ENCODE data around the gene BANP. TPM values are rescaled to one million over a fixed set of nuclear protein-coding genes. Genes with fewer than 3 reads are reported as not detected.
"Not testable (repeated sequence)": the region's sequence is repeated elsewhere in the genome, so short reads cannot be mapped to it uniquely, and the experiment has no call there.

BANP gene
- total and polyA plus RNA-seq, 2 experiments from 2014 or later: 22.8 to 23.8 TPM

DNA sequence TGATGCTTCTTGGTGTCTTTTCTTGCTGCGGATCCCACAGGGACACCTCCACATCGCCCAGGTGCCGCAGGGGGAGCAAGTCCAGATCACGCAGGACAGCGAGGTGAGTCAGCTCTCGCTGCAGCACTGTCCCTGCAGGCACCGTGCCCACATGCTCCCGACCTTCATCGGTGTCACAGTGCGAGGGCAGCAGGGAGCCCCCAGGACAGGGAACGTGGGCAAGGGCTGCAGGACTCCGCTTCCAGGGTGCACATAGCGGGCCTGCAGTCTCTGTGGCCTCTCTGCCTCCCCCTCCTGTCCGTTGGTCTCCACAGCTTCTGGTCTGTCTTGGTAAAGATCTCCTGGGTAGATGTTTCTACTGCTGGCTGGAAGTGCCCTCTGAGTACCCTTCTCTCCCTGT lies 84.1 kb downstream of the BANP start:
- Histone ChIP-seq H3K27ac (no peak overlapping the region), H3K4me1 (ENCODE audit: insufficient read depth) (no peaks in the 10 kb centered on the region), H3K27me3 (no peaks in the 10 kb centered on the region), H3K9me3 (ENCODE audit: low read depth) (no peaks in the 10 kb centered on the region), H3K4me2 (no peak overlapping the region), H2AFZ (no peak overlapping the region), H3K9me2 (replicated peaks; ENCODE audit: insufficient read depth) (no peaks in the 10 kb centered on the region), H3K79me2 (no peaks in the 10 kb centered on the region), H3K4me3 (no peak overlapping the region), H3K36me3 (replicated peaks; ENCODE audit: insufficient read depth, low read depth) (no peaks in the 10 kb centered on the region), H4K20me1 (ENCODE audit: insufficient read depth, poor library complexity, severe bottlenecking) (no peaks in the 10 kb centered on the region)
- TF ChIP-seq, protein P1, sequence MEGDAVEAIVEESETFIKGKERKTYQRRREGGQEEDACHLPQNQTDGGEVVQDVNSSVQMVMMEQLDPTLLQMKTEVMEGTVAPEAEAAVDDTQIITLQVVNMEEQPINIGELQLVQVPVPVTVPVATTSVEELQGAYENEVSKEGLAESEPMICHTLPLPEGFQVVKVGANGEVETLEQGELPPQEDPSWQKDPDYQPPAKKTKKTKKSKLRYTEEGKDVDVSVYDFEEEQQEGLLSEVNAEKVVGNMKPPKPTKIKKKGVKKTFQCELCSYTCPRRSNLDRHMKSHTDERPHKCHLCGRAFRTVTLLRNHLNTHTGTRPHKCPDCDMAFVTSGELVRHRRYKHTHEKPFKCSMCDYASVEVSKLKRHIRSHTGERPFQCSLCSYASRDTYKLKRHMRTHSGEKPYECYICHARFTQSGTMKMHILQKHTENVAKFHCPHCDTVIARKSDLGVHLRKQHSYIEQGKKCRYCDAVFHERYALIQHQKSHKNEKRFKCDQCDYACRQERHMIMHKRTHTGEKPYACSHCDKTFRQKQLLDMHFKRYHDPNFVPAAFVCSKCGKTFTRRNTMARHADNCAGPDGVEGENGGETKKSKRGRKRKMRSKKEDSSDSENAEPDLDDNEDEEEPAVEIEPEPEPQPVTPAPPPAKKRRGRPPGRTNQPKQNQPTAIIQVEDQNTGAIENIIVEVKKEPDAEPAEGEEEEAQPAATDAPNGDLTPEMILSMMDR (IDR thresholded peaks at IDR 0.05; ENCODE audit: poor library complexity): no peak
- no peak for TF ChIP-seq EZH2phosphoT487 (IDR thresholded peaks at IDR 0.05; ENCODE audit: low read depth, severe bottlenecking, unreplicated experiment)
- no peak for TF ChIP-seq EZH2 (IDR thresholded peaks at IDR 0.05; ENCODE audit: borderline replicate concordance)
- WGBS (ENCODE audit: low lambda C conversion rate, missing lambda C conversion rate): 91% methylated on average over 14 of the region's 14 CpGs
- no peak for DNase-seq (ENCODE audit: low spot score)

DNA sequence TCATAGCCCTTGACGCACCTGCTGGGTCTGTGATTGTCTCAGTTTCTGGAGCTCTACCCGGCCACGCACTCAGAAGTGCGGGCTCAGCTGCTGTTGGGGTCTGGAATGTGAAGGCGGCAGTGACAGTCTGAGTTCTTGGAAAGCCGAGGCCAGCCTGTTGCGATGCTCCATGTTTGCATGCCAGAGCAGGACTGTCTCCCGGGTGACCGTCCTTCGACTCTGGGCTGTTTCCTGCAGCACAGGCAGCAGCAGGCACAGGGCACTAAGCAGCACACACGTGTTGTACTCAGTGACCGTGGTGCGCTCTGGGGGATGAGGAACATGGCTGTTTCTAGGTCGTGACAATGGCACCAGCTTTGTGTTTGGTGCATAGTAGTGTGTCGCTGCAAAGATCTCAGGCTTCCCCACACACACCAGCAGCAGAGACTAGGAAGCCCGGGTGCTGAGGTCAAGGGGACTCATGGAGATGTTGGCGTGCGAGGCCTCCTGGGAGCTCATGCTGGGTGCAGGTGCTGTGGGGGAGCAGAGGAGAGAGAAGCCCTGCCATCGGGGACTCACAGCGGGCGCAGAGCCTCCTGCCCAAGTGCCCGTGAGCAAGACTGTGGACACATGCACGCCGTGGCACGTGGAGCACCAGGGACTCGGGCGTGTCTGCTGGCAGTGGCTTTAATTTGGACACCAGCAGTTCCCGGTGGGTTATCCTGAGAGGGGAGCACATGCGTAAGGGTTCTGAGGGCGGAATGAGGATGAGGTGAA lies 84.8 kb downstream of the BANP start:
- 97% methylated on average over 30 of the region's 30 CpGs for WGBS (ENCODE audit: low lambda C conversion rate, missing lambda C conversion rate)
- not testable (repeated sequence) for H4K20me1 ChIP-seq (ENCODE audit: insufficient read depth, poor library complexity, severe bottlenecking); H3K36me3 ChIP-seq (replicated peaks; ENCODE audit: insufficient read depth, low read depth); H2AFZ ChIP-seq; H3K79me2 ChIP-seq; H3K9me3 ChIP-seq (ENCODE audit: low read depth); H3K9me2 ChIP-seq (replicated peaks; ENCODE audit: insufficient read depth); H3K4me3 ChIP-seq; H3K27ac ChIP-seq; H3K4me2 ChIP-seq; H3K27me3 ChIP-seq; DNase-seq (ENCODE audit: low spot score); H3K4me1 ChIP-seq (ENCODE audit: insufficient read depth)

DNA sequence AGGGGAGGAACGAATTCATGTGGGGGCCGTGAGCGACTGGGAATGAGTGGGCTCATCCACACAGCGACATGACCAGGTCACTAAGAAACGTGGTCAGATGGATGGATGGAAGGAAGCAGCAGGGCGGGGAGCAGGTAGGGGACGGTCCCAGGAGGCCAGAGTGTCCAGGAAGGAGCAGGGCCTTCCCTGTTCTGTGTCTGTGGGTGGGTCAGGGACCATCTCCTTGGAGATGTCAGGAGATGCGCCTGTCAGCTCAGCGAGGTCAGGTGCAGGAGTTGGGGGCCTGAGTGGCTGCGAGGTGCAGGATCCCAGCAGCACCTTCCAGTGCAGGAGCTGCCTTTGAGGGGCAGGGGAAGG lies 85.4 kb downstream of the BANP start:
- H3K9me3 ChIP-seq (ENCODE audit: low read depth); H2AFZ ChIP-seq; H3K4me1 ChIP-seq (ENCODE audit: insufficient read depth); H3K27me3 ChIP-seq; H3K9me2 ChIP-seq (replicated peaks; ENCODE audit: insufficient read depth); H3K79me2 ChIP-seq; H3K4me2 ChIP-seq; H3K27ac ChIP-seq; H4K20me1 ChIP-seq (ENCODE audit: insufficient read depth, poor library complexity, severe bottlenecking); DNase-seq (ENCODE audit: low spot score); H3K4me3 ChIP-seq; H3K36me3 ChIP-seq (replicated peaks; ENCODE audit: insufficient read depth, low read depth): not testable (repeated sequence)
- whole genome bisulfite sequencing (ENCODE audit: low lambda C conversion rate, missing lambda C conversion rate): over 99% methylated on average over 10 of the region's 10 CpGs

DNA sequence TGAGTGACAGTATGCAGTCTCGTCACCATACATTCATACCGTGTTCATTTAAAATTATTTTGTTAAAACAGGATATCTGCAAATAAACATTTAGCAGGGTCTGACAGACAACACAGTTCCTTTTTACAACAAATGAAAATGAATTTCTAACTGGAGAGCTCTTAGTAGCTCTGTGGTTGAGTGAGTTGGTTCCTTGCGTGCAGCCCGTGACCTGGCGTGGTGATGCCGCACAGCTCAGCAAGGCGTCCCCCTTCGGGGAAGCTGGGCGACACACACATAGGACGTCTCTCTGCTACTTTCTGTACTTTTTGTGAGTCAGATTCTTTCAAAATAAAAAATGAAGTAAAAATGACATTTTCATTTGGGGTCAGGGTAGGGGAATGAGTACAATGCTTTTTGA lies 86.1 kb downstream of the BANP start:
- not testable (repeated sequence) for H4K20me1 ChIP-seq (ENCODE audit: insufficient read depth, poor library complexity, severe bottlenecking); H2AFZ ChIP-seq; H3K9me2 ChIP-seq (replicated peaks; ENCODE audit: insufficient read depth); H3K4me1 ChIP-seq (ENCODE audit: insufficient read depth); DNase-seq (ENCODE audit: low spot score); H3K27me3 ChIP-seq; H3K9me3 ChIP-seq (ENCODE audit: low read depth); H3K4me2 ChIP-seq; H3K4me3 ChIP-seq; H3K79me2 ChIP-seq; H3K36me3 ChIP-seq (replicated peaks; ENCODE audit: insufficient read depth, low read depth); H3K27ac ChIP-seq
- WGBS (ENCODE audit: low lambda C conversion rate, missing lambda C conversion rate): 97% methylated on average over 9 of the region's 10 CpGs

DNA sequence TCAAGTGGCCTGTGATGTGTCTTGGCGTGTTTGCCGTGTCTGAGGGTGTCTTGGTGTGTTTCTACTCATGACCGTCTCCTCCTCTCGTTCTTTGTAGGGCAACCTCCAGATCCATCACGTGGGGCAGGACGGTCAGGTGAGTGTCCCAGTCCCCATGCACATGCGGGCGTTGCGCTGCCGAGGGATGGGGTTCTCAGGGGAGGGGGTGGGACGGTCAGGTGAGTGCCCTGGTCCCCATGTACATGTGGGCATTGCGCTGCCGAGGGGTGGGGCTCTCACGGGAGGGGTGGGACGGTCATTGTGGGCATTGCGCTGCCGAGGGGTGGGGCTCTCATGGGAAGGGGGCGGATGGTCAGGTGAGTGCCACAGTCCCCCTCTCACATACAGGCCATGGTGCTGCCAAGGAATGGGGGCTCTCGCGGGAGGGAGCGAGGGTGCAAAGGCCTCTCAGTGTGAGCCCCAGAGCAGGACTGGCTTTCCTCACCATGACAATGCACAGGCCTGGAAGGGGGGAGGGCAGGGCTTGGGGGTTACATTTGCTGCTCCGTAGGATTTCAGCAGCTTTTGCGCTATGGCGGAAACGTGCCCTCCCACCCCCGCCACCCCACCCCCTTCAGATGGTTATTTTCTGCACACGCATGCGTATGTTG lies 86.8 kb downstream of the BANP start:
- not testable (repeated sequence) for H3K9me2 ChIP-seq (replicated peaks; ENCODE audit: insufficient read depth); H3K36me3 ChIP-seq (replicated peaks; ENCODE audit: insufficient read depth, low read depth); H2AFZ ChIP-seq; H3K79me2 ChIP-seq; H3K4me2 ChIP-seq; H3K4me3 ChIP-seq; H3K9me3 ChIP-seq (ENCODE audit: low read depth); H3K27me3 ChIP-seq; H4K20me1 ChIP-seq (ENCODE audit: insufficient read depth, poor library complexity, severe bottlenecking); H3K4me1 ChIP-seq (ENCODE audit: insufficient read depth); H3K27ac ChIP-seq; DNase-seq (ENCODE audit: low spot score)
- 97% methylated on average over 18 of the region's 28 CpGs for WGBS (ENCODE audit: low lambda C conversion rate, missing lambda C conversion rate)

DNA sequence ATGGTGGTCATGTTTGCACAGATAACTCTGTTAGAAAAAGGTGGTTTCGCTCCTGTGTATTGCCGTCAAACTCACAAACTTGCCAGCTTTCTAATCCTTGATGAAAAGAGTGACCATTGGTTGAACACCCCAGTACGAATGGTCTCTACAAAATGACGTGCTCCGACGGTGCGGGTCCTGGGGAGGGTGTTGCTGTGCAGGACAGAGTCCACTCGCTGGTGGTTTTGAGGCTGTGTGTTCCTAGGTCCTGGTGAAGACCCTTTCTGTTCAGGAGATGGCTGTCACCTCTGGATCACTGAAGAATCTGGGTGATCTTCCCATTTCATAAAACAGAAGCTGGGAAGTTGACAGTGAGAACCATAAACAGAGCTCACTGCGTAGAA lies 87.3 kb downstream of the BANP start:
- not testable (repeated sequence) for DNase-seq (ENCODE audit: low spot score); H3K4me2 ChIP-seq; H3K4me1 ChIP-seq (ENCODE audit: insufficient read depth); H3K4me3 ChIP-seq; H3K36me3 ChIP-seq (replicated peaks; ENCODE audit: insufficient read depth, low read depth); H3K27ac ChIP-seq; H3K79me2 ChIP-seq; H3K9me3 ChIP-seq (ENCODE audit: low read depth); H4K20me1 ChIP-seq (ENCODE audit: insufficient read depth, poor library complexity, severe bottlenecking); H2AFZ ChIP-seq; H3K27me3 ChIP-seq; H3K9me2 ChIP-seq (replicated peaks; ENCODE audit: insufficient read depth)
- 93% methylated on average over 9 of the region's 9 CpGs for WGBS (ENCODE audit: low lambda C conversion rate, missing lambda C conversion rate)
